Left lung (tissue), 10 donors: Measurements from ENCODE around the gene SBK3. TPM values are rescaled to one million over a fixed set of nuclear protein-coding genes. Genes with fewer than 3 reads are reported as not detected.
"Not testable (repeated sequence)": the region's sequence is repeated elsewhere in the genome, so short reads cannot be mapped to it uniquely, and the experiment has no call there.

Experiments
- ATAC-seq: fragments of 200-7000 bp; cut with Tn5 transposase; one replicate; pipeline ENCODE4 v1.9.1; 2020; ENCODE audit warnings: moderate library complexity
- DNase-seq, 4 donors: peaks; one replicate each; pipeline ENCODE4 v3.0.0-alpha.2; 2013 to 2020
- H3K27ac ChIP-seq, 2 donors: fragments of 200-600 bp; sonication (generic) in 1 of 2; one replicate each; pipeline versions ENCODE4 v1.5.0 to v1.8.0; 2020 to 2021
- H3K27me3 ChIP-seq, 2 donors: fragments of 200-600 bp; sonication (generic) in 1 of 2; one replicate each; pipeline versions ENCODE4 v1.5.0 to v1.8.0; 2020 to 2021
- H3K36me3 ChIP-seq, 2 donors: fragments of 200-600 bp; sonication (generic) in 1 of 2; one replicate each; pipeline versions ENCODE4 v1.5.0 to v1.8.0; 2020 to 2021
- H3K4me1 ChIP-seq, 2 donors: fragments of 200-600 bp; one replicate each; pipeline ENCODE4 v1.8.0; 2021
- H3K4me3 ChIP-seq, 2 donors: fragments of 200-600 bp; sonication (generic) in 1 of 2; one replicate each; pipeline versions ENCODE4 v1.5.0 to v1.8.0; 2020 to 2021; ENCODE audit warnings: mild to moderate bottlenecking in 1 of 2
- H3K9me3 ChIP-seq, 2 donors: fragments of 200-600 bp; sonication (generic) in 1 of 2; one replicate each; pipeline versions ENCODE4 v1.5.0 to v1.8.0; 2020 to 2021
- CTCF ChIP-seq, 2 donors: fragments of 200-600 bp; sonication (generic) in 1 of 2; IDR thresholded peaks; one replicate each; pipeline versions ENCODE4 v1.5.0 to v1.8.0; 2021; ENCODE audit warnings: antibody characterized with exemption in 2 of 2
- intact Hi-C, 2 donors: fragments of 100-400 bp; cut with DNase I; formaldehyde crosslinking; loops; one replicate each; pipeline versions ENCODE4 v1.11.2 to v1.14.2; 2022
- polyA plus RNA-seq, 6 donors: library from polyadenylated mRNA; unstranded; fragments of 120-200 nt; gene quantifications; one replicate each; pipeline ENCODE4 v1.2.1, GENCODE V29; 2013; ENCODE audit not compliant: insufficient read length in 6 of 6
- total RNA-seq, 2 donors: library from RNA; stranded (reverse); fragmentation: NEBNext Ultra II Directional; extraction: Animal tissue kit (Norgen Biotek cat#: 25700); gene quantifications; one replicate each; pipeline ENCODE4 v1.2.1, GENCODE V29; 2021
- donor health status: DM: no; HTN: yes; CAD: no.
- donor health status: DM: no; HTN: no; CAD: no.

SBK3 gene
- total and polyA plus RNA-seq, 8 donors, result 0.26 to 1.7 (median 0.59) TPM

GRCh38 chr19:55585658-55586339 lies 40.5 kb upstream of the SBK3 start:
- peaks cover 0 to 29% of the 10 kb centered on the region in 2 donors for H3K27me3 ChIP-seq
- intact Hi-C loops, result no loop called here
- no peak for TF ChIP-seq CTCF (IDR thresholded peaks at IDR 0.05)
- DNase-seq, result peak in 3 of 4 donors; percentile 86 to 90 (median 88)
- peak overlapping the region; percentile 10 to 19 for H3K4me3 ChIP-seq
- H3K27ac ChIP-seq, result peak overlapping the region in 1 of 2 donors; percentile 27
- H3K4me1 ChIP-seq, result peaks cover 10 to 30% of the 10 kb centered on the region in 2 donors
- no peaks in the 10 kb centered on the region for H3K36me3 ChIP-seq
- no peaks in the 10 kb centered on the region for H3K9me3 ChIP-seq
- ATAC-seq, result peak; percentile 79

GRCh38 chr19:55584871-55585270 lies 39.5 kb upstream of the SBK3 start:
- no peak overlapping the region for H3K4me3 ChIP-seq
- no peaks in the 10 kb centered on the region for H3K36me3 ChIP-seq
- ATAC-seq (no peak), DNase-seq (no peak)
- peaks cover 0 to 29% of the 10 kb centered on the region in 2 donors for H3K27me3 ChIP-seq
- intact Hi-C loops, result no loop called here
- TF ChIP-seq CTCF (IDR thresholded peaks at IDR 0.05), result no peak
- H3K9me3 ChIP-seq, result no peaks in the 10 kb centered on the region
- H3K4me1 ChIP-seq, result peaks cover 10 to 34% of the 10 kb centered on the region in 2 donors
- H3K27ac ChIP-seq, result no peak overlapping the region

- intact Hi-C loops, result not testable (repeated sequence)
These were observed 38.6 kb upstream of the SBK3 start for GRCh38 chr19:55583897-55584296.

GRCh38 chr19:55582284-55582683 lies 36.9 kb upstream of the SBK3 start:
- Histone ChIP-seq H3K4me1 (peaks cover 10 to 33% of the 10 kb centered on the region in 2 donors), H3K27ac (peak overlapping the region in 1 of 2 donors; percentile 87), H3K36me3 (peaks cover 0 to 19% of the 10 kb centered on the region in 2 donors), H3K27me3 (peaks cover 0 to 27% of the 10 kb centered on the region in 2 donors)
- H3K4me3 ChIP-seq, DNase-seq, intact Hi-C loops, H3K9me3 ChIP-seq, ATAC-seq: not testable (repeated sequence)

More at GRCh38 chr19:55583897-55584296, 38.6 kb upstream of the SBK3 start:
- ATAC-seq, H3K9me3 ChIP-seq, H3K4me3 ChIP-seq, DNase-seq, H3K36me3 ChIP-seq: not testable (repeated sequence)
- Histone ChIP-seq H3K27ac (peak overlapping the region in 1 of 2 donors; percentile 6), H3K27me3 (peaks cover 0 to 29% of the 10 kb centered on the region in 2 donors), H3K4me1 (peaks cover 10 to 41% of the 10 kb centered on the region in 2 donors)

- intact Hi-C loops, result no loop called here
- H3K4me1 ChIP-seq, result peaks cover 8 to 29% of the 10 kb centered on the region in 2 donors
- no peak overlapping the region for H3K4me3 ChIP-seq
- H3K36me3 ChIP-seq, result peaks cover 0 to 24% of the 10 kb centered on the region in 2 donors
- no peak for DNase-seq
- peak overlapping the region in 1 of 2 donors; percentile 87 for H3K27ac ChIP-seq
- peaks cover 0 to 23% of the 10 kb centered on the region in 2 donors for H3K27me3 ChIP-seq
- ATAC-seq, result peak; percentile 31
- TF ChIP-seq CTCF (IDR thresholded peaks at IDR 0.05), result no peak
- no peaks in the 10 kb centered on the region for H3K9me3 ChIP-seq
These were observed 36.5 kb upstream of the SBK3 start for GRCh38 chr19:55581823-55582223.

GRCh38 chr19:55581145-55581822 lies 35.9 kb upstream of the SBK3 start:
- Histone ChIP-seq H3K36me3 (peaks cover 0 to 26% of the 10 kb centered on the region in 2 donors), H3K4me1 (peaks cover 8 to 24% of the 10 kb centered on the region in 2 donors), H3K9me3 (no peaks in the 10 kb centered on the region), H3K27me3 (peaks cover 0 to 17% of the 10 kb centered on the region in 2 donors), H3K27ac (peak overlapping the region; percentile 80 to 87), H3K4me3 (peak overlapping the region; percentile 76 to 83)
- DNase-seq (no peak), ATAC-seq (peak; percentile 17)
- TF ChIP-seq CTCF (IDR thresholded peaks at IDR 0.05), result no peak
- intact Hi-C loops, result no loop called here
